HEK293 (cell line): ENCODE results near the gene MOG.
A peak's percentile ranks its signal among the peaks of the same experiment; 100 is the strongest.

Experiments
- BCL11A ChIP-seq: fragments of 450-650 bp; formaldehyde crosslinking; IDR thresholded peaks from 2 replicates; pipeline ENCODE4 v1.5.1; 2016; ENCODE audit warnings: low read depth, missing biosample characterization, missing genetic modification characterization
- FEZF1 ChIP-seq: fragments of 450-650 bp; formaldehyde crosslinking; IDR thresholded peaks from 2 replicates; pipeline ENCODE4 v1.5.1; 2016; ENCODE audit warnings: missing biosample characterization, missing genetic modification characterization
- GFI1B ChIP-seq: fragments of 450-650 bp; formaldehyde crosslinking; IDR thresholded peaks from 2 replicates; pipeline ENCODE4 v1.5.1; 2016; ENCODE audit warnings: missing biosample characterization, missing genetic modification characterization
- MZF1 ChIP-seq: fragments of 450-650 bp; formaldehyde crosslinking; IDR thresholded peaks from 2 replicates; pipeline ENCODE4 v1.5.1; 2017; ENCODE audit warnings: missing biosample characterization, missing genetic modification characterization, borderline replicate concordance
- REPIN1 ChIP-seq: fragments of 450-650 bp; formaldehyde crosslinking; IDR thresholded peaks from 2 replicates; pipeline ENCODE4 v1.5.1; 2017; ENCODE audit warnings: missing biosample characterization, missing genetic modification characterization, low read depth
- SETDB1 ChIP-seq: IDR thresholded peaks from one replicate; pipeline ENCODE4 v1.6.1; 2017; ENCODE audit warnings: mild to moderate bottlenecking, low read length, moderate library complexity, mixed read lengths; ENCODE audit not compliant: insufficient read length
- YY1 ChIP-seq: fragments of 450-650 bp; formaldehyde crosslinking; IDR thresholded peaks from 2 replicates; pipeline ENCODE4 v1.5.1; 2018; ENCODE audit warnings: missing biosample characterization, missing genetic modification characterization
- ZNF140 ChIP-seq: fragments of 450-650 bp; formaldehyde crosslinking; IDR thresholded peaks from 2 replicates; pipeline ENCODE4 v1.5.1; 2016; ENCODE audit warnings: missing biosample characterization, missing genetic modification characterization
- ZNF157 ChIP-seq: fragments of 450-650 bp; formaldehyde crosslinking; IDR thresholded peaks from 2 replicates; pipeline ENCODE4 v1.5.1; 2016; ENCODE audit warnings: missing biosample characterization, missing genetic modification characterization
- ZNF169 ChIP-seq: fragments of 450-650 bp; formaldehyde crosslinking; IDR thresholded peaks from 2 replicates; pipeline ENCODE4 v1.5.1; 2016; ENCODE audit warnings: missing biosample characterization, missing genetic modification characterization
- ZNF19 ChIP-seq: fragments of 450-650 bp; formaldehyde crosslinking; IDR thresholded peaks from 2 replicates; pipeline ENCODE4; 2016; ENCODE audit warnings: missing biosample characterization, missing genetic modification characterization, low read depth
- ZNF202 ChIP-seq: fragments of 450-650 bp; formaldehyde crosslinking; IDR thresholded peaks from 2 replicates; pipeline ENCODE4 v1.5.1; 2016; ENCODE audit warnings: missing biosample characterization, missing genetic modification characterization, borderline replicate concordance
- ZNF214 ChIP-seq: fragments of 450-650 bp; formaldehyde crosslinking; IDR thresholded peaks from 2 replicates; pipeline ENCODE4 v1.5.1; 2017; ENCODE audit warnings: missing biosample characterization, mild to moderate bottlenecking, missing genetic modification characterization, borderline replicate concordance
- ZNF341 ChIP-seq: fragments of 450-650 bp; formaldehyde crosslinking; IDR thresholded peaks from 2 replicates; pipeline ENCODE4; 2016; ENCODE audit warnings: low read depth, missing biosample characterization, missing genetic modification characterization
- ZNF548 ChIP-seq: fragments of 450-650 bp; formaldehyde crosslinking; IDR thresholded peaks from 2 replicates; pipeline ENCODE4 v1.5.1; 2016; ENCODE audit warnings: missing biosample characterization, missing genetic modification characterization
- ZNF555 ChIP-seq: fragments of 450-650 bp; formaldehyde crosslinking; conservative IDR thresholded peaks from 2 replicates; pipeline ENCODE4 v1.5.1; 2017; ENCODE audit warnings: missing biosample characterization, mild to moderate bottlenecking, missing genetic modification characterization, inconsistent platforms
- ZNF571 ChIP-seq: fragments of 450-650 bp; formaldehyde crosslinking; IDR thresholded peaks from 2 replicates; pipeline ENCODE4 v1.5.0; 2017; ENCODE audit warnings: missing biosample characterization, missing genetic modification characterization
- ZNF670 ChIP-seq: fragments of 450-650 bp; formaldehyde crosslinking; IDR thresholded peaks from 2 replicates; pipeline ENCODE4 v1.5.1; 2016; ENCODE audit warnings: missing biosample characterization, missing genetic modification characterization, low read depth
- ZNF747 ChIP-seq: fragments of 450-650 bp; formaldehyde crosslinking; IDR thresholded peaks from 2 replicates; pipeline ENCODE4 v1.5.1; 2016; ENCODE audit warnings: missing biosample characterization, missing genetic modification characterization
- ZNF777 ChIP-seq: fragments of 450-650 bp; formaldehyde crosslinking; IDR thresholded peaks from 2 replicates; pipeline ENCODE4 v1.5.1; 2017; ENCODE audit warnings: missing biosample characterization, missing genetic modification characterization, borderline replicate concordance
- ZNF843 ChIP-seq: fragments of 450-650 bp; formaldehyde crosslinking; IDR thresholded peaks from 2 replicates; pipeline ENCODE4 v1.5.1; 2016; ENCODE audit warnings: missing biosample characterization, missing genetic modification characterization
- TF ChIP-seq, protein P1 (sequence below): fragments of 450-650 bp; formaldehyde crosslinking; IDR thresholded peaks from 2 replicates; pipeline ENCODE4 v1.5.1; 2017; ENCODE audit warnings: missing biosample characterization, missing genetic modification characterization
- TF ChIP-seq, protein P2 (sequence below): fragments of 450-650 bp; formaldehyde crosslinking; IDR thresholded peaks from 2 replicates; pipeline ENCODE4 v1.5.1; 2016; ENCODE audit warnings: missing biosample characterization, missing genetic modification characterization
- TF ChIP-seq, protein P3 (sequence below): fragments of 450-650 bp; formaldehyde crosslinking; IDR thresholded peaks from 2 replicates; pipeline ENCODE4 v1.5.1; 2017; ENCODE audit warnings: missing biosample characterization, missing genetic modification characterization
- TF ChIP-seq, protein P4 (sequence below): fragments of 450-650 bp; IDR thresholded peaks from 2 replicates; pipeline ENCODE4 v1.5.1; 2018; ENCODE audit warnings: missing biosample characterization, mild to moderate bottlenecking, missing genetic modification characterization
- TF ChIP-seq, protein P5 (sequence below): fragments of 450-650 bp; formaldehyde crosslinking; IDR thresholded peaks from 2 replicates; pipeline ENCODE4 v1.5.1; 2016; ENCODE audit warnings: missing biosample characterization, missing genetic modification characterization
- TF ChIP-seq, protein P6 (sequence below): fragments of 450-650 bp; formaldehyde crosslinking; IDR thresholded peaks from 2 replicates; pipeline ENCODE4 v1.5.1; 2016; ENCODE audit warnings: missing biosample characterization, missing genetic modification characterization, borderline replicate concordance
- TF ChIP-seq, protein P7 (sequence below): fragments of 450-650 bp; formaldehyde crosslinking; optimal IDR thresholded peaks from 2 replicates; pipeline ENCODE3; 2016; ENCODE audit warnings: missing biosample characterization, mild to moderate bottlenecking, missing genetic modification characterization

The MOG gene

DNA sequence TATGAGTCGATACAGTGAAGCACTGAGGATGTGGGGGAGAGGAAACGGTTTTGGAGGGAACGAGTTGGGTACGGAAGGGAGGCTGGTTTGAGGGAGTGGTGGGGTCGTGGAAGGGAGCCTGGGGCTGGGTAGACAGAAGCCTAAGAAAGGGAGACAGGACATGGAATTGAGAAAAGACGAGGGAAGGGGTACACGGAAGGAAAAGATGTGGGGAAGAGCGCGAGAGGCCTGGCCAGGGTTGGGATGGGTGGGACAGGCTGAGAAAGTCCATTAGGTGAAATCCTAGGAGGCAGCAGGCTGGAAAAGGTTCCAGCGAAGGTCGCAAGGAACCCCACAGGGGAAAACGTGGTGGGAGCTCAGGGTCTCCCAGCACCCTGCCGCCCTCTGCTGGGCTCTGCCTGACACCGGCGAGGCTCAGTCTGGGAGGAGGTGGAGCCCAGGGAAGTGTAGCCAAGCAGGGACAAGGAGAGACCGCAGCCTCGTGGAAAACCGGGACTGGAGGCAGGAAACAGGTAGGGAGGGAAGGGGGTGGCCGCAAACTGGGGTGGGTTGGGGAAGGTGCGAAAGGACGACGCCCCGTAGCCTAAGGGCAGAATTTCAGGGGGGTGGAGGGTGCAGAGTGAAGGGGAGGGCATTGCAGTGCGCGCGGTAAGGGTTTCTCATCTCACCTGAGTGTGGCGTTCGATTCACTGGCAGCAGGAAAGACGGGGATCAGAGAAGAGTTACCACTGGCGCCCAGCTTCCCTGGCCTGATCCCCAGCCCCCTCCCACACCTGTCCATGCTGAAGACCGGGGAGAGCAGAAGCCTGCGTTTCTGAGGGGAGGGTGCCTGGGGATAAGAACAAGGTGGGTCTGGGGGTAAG lies 28.2 kb upstream of the MOG start (continued):
- TF ChIP-seq, protein P1, sequence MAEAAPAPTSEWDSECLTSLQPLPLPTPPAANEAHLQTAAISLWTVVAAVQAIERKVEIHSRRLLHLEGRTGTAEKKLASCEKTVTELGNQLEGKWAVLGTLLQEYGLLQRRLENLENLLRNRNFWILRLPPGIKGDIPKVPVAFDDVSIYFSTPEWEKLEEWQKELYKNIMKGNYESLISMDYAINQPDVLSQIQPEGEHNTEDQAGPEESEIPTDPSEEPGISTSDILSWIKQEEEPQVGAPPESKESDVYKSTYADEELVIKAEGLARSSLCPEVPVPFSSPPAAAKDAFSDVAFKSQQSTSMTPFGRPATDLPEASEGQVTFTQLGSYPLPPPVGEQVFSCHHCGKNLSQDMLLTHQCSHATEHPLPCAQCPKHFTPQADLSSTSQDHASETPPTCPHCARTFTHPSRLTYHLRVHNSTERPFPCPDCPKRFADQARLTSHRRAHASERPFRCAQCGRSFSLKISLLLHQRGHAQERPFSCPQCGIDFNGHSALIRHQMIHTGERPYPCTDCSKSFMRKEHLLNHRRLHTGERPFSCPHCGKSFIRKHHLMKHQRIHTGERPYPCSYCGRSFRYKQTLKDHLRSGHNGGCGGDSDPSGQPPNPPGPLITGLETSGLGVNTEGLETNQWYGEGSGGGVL (tag by site-specific recombination) = peak; percentile 84
- peak; percentile 77 for TF ChIP-seq ZNF843
- TF ChIP-seq, protein P2, sequence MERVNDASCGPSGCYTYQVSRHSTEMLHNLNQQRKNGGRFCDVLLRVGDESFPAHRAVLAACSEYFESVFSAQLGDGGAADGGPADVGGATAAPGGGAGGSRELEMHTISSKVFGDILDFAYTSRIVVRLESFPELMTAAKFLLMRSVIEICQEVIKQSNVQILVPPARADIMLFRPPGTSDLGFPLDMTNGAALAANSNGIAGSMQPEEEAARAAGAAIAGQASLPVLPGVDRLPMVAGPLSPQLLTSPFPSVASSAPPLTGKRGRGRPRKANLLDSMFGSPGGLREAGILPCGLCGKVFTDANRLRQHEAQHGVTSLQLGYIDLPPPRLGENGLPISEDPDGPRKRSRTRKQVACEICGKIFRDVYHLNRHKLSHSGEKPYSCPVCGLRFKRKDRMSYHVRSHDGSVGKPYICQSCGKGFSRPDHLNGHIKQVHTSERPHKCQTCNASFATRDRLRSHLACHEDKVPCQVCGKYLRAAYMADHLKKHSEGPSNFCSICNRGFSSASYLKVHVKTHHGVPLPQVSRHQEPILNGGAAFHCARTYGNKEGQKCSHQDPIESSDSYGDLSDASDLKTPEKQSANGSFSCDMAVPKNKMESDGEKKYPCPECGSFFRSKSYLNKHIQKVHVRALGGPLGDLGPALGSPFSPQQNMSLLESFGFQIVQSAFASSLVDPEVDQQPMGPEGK (tag by site-specific recombination) = peak; percentile 25
- no peak for TF ChIP-seq ZNF555 (tag by site-specific recombination)
- peak; percentile 76 for TF ChIP-seq FEZF1 (tag by site-specific recombination)
- TF ChIP-seq, protein P3, sequence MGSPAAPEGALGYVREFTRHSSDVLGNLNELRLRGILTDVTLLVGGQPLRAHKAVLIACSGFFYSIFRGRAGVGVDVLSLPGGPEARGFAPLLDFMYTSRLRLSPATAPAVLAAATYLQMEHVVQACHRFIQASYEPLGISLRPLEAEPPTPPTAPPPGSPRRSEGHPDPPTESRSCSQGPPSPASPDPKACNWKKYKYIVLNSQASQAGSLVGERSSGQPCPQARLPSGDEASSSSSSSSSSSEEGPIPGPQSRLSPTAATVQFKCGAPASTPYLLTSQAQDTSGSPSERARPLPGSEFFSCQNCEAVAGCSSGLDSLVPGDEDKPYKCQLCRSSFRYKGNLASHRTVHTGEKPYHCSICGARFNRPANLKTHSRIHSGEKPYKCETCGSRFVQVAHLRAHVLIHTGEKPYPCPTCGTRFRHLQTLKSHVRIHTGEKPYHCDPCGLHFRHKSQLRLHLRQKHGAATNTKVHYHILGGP (tag by site-specific recombination) = no peak
- TF ChIP-seq ZNF140 (tag by site-specific recombination) = no peak
- no peak for TF ChIP-seq ZNF19 (tag by site-specific recombination)
- no peak; the same call in 1 of the 2 replicates for TF ChIP-seq ZNF777 (tag by site-specific recombination)
- no peak for TF ChIP-seq ZNF548 (tag by site-specific recombination)
- TF ChIP-seq GFI1B (tag by site-specific recombination) = no peak
- no peak for TF ChIP-seq YY1 (tag by site-specific recombination)
- TF ChIP-seq, protein P4, sequence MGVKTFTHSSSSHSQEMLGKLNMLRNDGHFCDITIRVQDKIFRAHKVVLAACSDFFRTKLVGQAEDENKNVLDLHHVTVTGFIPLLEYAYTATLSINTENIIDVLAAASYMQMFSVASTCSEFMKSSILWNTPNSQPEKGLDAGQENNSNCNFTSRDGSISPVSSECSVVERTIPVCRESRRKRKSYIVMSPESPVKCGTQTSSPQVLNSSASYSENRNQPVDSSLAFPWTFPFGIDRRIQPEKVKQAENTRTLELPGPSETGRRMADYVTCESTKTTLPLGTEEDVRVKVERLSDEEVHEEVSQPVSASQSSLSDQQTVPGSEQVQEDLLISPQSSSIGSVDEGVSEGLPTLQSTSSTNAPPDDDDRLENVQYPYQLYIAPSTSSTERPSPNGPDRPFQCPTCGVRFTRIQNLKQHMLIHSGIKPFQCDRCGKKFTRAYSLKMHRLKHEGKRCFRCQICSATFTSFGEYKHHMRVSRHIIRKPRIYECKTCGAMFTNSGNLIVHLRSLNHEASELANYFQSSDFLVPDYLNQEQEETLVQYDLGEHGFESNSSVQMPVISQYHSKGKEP (tag by site-specific recombination) = no peak
- TF ChIP-seq, protein P5, sequence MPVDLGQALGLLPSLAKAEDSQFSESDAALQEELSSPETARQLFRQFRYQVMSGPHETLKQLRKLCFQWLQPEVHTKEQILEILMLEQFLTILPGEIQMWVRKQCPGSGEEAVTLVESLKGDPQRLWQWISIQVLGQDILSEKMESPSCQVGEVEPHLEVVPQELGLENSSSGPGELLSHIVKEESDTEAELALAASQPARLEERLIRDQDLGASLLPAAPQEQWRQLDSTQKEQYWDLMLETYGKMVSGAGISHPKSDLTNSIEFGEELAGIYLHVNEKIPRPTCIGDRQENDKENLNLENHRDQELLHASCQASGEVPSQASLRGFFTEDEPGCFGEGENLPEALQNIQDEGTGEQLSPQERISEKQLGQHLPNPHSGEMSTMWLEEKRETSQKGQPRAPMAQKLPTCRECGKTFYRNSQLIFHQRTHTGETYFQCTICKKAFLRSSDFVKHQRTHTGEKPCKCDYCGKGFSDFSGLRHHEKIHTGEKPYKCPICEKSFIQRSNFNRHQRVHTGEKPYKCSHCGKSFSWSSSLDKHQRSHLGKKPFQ (tag by site-specific recombination) = peak; percentile 65
- no peak for TF ChIP-seq ZNF202
- TF ChIP-seq, protein P6, sequence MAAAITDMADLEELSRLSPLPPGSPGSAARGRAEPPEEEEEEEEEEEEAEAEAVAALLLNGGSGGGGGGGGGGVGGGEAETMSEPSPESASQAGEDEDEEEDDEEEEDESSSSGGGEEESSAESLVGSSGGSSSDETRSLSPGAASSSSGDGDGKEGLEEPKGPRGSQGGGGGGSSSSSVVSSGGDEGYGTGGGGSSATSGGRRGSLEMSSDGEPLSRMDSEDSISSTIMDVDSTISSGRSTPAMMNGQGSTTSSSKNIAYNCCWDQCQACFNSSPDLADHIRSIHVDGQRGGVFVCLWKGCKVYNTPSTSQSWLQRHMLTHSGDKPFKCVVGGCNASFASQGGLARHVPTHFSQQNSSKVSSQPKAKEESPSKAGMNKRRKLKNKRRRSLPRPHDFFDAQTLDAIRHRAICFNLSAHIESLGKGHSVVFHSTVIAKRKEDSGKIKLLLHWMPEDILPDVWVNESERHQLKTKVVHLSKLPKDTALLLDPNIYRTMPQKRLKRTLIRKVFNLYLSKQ (tag by site-specific recombination) = no peak
- no peak for TF ChIP-seq ZNF747 (tag by site-specific recombination)
- TF ChIP-seq ZNF157 (tag by site-specific recombination) = peak; percentile 57; the same call in 1 of the 2 replicates
- no peak for TF ChIP-seq ZNF214 (tag by site-specific recombination)
- peak; percentile 51; the same call in 1 of the 2 replicates for TF ChIP-seq REPIN1 (tag by site-specific recombination)
- TF ChIP-seq MZF1 = no peak; the same call in 1 of the 2 replicates
- TF ChIP-seq, protein P7, sequence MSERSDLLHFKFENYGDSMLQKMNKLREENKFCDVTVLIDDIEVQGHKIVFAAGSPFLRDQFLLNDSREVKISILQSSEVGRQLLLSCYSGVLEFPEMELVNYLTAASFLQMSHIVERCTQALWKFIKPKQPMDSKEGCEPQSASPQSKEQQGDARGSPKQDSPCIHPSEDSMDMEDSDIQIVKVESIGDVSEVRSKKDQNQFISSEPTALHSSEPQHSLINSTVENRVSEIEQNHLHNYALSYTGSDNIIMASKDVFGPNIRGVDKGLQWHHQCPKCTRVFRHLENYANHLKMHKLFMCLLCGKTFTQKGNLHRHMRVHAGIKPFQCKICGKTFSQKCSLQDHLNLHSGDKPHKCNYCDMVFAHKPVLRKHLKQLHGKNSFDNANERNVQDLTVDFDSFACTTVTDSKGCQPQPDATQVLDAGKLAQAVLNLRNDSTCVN (tag by site-specific recombination) = peak; percentile 41
- no peak for TF ChIP-seq SETDB1
- TF ChIP-seq BCL11A (tag by site-specific recombination) = no peak
- no peak for TF ChIP-seq ZNF571 (tag by site-specific recombination)
- no peak for TF ChIP-seq ZNF169
- TF ChIP-seq ZNF341 = peak; percentile 39
- TF ChIP-seq ZNF670 (tag by site-specific recombination) = no peak
